Fibroblast of peridontal ligament (primary cell): ENCODE results near the gene TKTL2.
"Not testable (repeated sequence)": the region's sequence is repeated elsewhere in the genome, so short reads cannot be mapped to it uniquely, and the experiment has no call there.

Experiments used
- DNase-seq: peaks from one replicate; pipeline ENCODE4 v3.0.0-alpha.2; 2010; ENCODE audit errors: extremely low read depth

The TKTL2 gene

DNA sequence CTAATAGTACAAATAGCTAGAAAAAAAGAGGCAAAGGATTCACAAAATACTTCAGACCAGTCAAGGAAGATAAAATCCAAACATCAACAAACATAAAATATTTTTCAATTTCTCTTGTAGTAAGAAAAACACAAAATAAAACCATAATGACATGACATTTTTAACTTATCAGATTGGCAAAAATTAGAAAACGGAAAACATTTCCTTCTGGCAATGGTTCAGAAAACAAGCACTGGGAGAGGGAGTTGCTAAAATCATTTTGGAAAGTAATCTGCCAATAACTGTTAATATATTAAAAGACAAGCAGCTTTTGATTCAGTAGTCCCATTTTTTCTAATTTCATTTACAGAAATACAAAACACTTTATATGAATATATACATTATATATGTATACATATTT, 26.1 kb downstream of the TKTL2 start:
- DNase-seq = no peak

DNA sequence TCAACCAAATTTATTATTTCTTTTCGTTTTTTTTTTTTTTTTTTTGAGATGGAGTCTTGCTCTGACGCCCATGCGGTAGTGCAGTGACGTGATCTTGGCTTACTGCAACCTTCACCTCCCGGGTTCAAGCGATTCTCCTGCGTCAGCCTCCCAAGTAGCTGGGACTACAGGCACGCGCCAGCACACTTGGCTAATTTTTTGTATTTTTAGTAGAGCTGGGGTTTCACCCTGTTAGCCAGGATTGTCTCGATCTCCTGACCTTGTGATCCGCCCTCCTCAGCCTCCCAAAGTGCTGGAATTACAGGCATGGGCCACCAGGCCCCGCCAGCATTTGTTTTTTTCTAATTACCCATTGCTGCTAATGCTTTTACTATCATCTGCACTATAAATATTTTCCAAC, 26.5 kb downstream of the TKTL2 start:
- not testable (repeated sequence) for DNase-seq

DNA sequence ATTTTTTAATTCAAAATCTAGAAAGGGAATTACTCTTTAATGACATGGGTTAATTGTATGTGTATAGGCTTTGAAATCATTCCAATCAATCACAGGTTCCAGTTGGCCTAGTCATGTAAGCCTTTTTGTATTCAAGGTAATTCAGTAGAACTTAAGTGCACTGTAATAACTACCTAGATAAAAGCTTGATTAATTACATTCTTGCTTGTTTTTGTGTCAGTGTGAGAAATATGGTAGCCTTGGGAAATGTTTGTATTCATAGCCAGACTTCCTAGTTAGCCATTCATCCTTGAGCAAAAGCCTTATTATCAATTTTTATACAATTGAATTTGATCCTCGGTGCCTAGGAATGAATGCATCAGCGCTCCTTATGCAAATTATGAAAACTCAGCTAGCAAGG, 33.5 kb downstream of the TKTL2 start:
- DNase-seq = no peak
